22Rv1 (cell line): ENCODE data around the gene PRUNE2.
A peak's percentile ranks its signal among the peaks of the same experiment; 100 is the strongest.

ENCODE experiments used
- H3K27ac ChIP-seq: fragments of 450-650 bp; 2 replicates; pipeline ENCODE4 v1.5.1; 2017
- ZFX ChIP-seq: fragments of 450-650 bp; IDR thresholded peaks from 2 replicates; pipeline ENCODE4 v1.6.1; 2017; ENCODE audit warnings: antibody characterized with exemption, borderline replicate concordance
- TF ChIP-seq, protein P1 (sequence below): fragments of 450-650 bp; IDR thresholded peaks from 2 replicates; pipeline ENCODE4 v1.5.1; 2017; ENCODE audit warnings: mild to moderate bottlenecking

PRUNE2 gene

GRCh38 chr9:76642701-76643209 lies 263.2 kb downstream of the PRUNE2 start:
- H3K27ac ChIP-seq, result no peak overlapping the region
- TF ChIP-seq, protein P1, sequence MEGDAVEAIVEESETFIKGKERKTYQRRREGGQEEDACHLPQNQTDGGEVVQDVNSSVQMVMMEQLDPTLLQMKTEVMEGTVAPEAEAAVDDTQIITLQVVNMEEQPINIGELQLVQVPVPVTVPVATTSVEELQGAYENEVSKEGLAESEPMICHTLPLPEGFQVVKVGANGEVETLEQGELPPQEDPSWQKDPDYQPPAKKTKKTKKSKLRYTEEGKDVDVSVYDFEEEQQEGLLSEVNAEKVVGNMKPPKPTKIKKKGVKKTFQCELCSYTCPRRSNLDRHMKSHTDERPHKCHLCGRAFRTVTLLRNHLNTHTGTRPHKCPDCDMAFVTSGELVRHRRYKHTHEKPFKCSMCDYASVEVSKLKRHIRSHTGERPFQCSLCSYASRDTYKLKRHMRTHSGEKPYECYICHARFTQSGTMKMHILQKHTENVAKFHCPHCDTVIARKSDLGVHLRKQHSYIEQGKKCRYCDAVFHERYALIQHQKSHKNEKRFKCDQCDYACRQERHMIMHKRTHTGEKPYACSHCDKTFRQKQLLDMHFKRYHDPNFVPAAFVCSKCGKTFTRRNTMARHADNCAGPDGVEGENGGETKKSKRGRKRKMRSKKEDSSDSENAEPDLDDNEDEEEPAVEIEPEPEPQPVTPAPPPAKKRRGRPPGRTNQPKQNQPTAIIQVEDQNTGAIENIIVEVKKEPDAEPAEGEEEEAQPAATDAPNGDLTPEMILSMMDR, result no peak
- no peak for TF ChIP-seq ZFX

DNA sequence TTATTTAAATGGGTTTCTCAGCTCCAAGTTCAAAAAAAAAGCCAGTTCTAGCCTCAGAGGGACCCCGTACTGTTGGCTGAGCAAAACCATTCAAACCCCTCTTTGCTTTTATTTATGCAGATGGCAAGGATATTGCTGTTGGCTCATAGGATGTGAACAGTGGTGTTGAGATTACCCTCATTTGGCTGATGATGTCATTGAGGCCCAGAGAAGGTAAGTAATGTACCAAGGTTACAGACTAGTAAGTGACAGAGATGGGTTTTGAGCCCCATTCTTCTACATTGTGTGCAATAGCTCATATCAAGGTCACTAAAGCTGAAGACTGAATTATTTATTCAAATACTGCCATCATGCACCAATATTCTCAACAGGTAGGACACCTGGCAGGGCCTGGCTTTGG lies 263.8 kb downstream of the PRUNE2 start:
- H3K27ac ChIP-seq, result no peak overlapping the region
- no peak for TF ChIP-seq ZFX
- TF ChIP-seq, protein P1, result no peak

GRCh38 chr9:76638001-76638400 lies 267.9 kb downstream of the PRUNE2 start:
- H3K27ac ChIP-seq, result no peak overlapping the region
- TF ChIP-seq, protein P1, result no peak
- no peak for TF ChIP-seq ZFX

DNA sequence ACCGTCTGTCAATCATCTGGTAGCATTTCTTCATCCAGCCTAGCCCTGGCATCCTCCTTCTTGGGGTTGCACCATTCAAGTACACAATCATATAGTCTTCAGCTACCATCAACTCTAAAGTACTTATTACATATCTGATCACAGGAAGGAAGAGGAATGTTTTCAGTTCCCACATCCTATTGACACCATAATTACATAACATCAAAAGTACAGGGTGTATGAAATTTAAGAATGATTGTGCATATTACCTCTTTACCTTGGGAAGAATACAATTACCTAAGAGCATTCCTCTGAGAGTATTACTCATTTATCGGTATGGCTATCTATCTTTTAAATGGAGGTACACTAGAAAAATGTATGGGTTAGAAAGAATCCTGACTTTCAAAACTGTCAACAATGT lies 268.5 kb downstream of the PRUNE2 start:
- TF ChIP-seq, protein P1, result no peak
- TF ChIP-seq ZFX, result no peak
- H3K27ac ChIP-seq, result no peak overlapping the region

- peak overlapping the region; percentile 78 for H3K27ac ChIP-seq
- no peak for TF ChIP-seq ZFX
- TF ChIP-seq, protein P1, result no peak
Measured at GRCh38 chr9:76634356-76635054, 271.4 kb downstream of the PRUNE2 start.

DNA sequence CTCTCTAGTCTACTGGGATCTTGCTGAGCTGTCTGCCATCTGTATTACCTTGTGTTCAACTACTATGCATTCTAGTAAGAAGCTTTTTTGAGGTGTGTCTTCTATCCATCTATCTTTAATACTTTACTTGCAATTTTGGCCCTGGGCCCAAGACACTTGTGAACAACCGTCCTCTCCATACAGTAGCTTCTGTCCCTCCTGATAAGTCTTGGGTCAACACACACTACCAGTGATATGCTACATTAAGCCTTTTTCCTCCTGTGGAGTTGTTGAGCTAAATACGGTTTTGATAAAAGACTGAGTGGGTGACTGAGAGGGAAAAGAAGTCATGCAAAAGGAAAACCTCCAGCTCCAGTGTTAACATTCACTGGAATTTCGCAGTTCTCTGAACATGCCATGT lies 275.0 kb downstream of the PRUNE2 start:
- TF ChIP-seq, protein P1, result no peak
- TF ChIP-seq ZFX, result no peak
- H3K27ac ChIP-seq, result no peak overlapping the region

GRCh38 chr9:76629205-76629990 lies 276.5 kb downstream of the PRUNE2 start:
- TF ChIP-seq, protein P1, result no peak
- no peak for TF ChIP-seq ZFX
- H3K27ac ChIP-seq, result no peak overlapping the region
